Measurements from ENCODE around the gene ACP1. TPM values are rescaled to one million over a fixed set of nuclear protein-coding genes. Genes with fewer than 3 reads are reported as not detected.
"Not testable (repeated sequence)": the region's sequence is repeated elsewhere in the genome, so short reads cannot be mapped to it uniquely, and the experiment has no call there.

Gene ACP1
- polyA plus RNA-seq, 1 donor, result 90.7 TPM

DNA sequence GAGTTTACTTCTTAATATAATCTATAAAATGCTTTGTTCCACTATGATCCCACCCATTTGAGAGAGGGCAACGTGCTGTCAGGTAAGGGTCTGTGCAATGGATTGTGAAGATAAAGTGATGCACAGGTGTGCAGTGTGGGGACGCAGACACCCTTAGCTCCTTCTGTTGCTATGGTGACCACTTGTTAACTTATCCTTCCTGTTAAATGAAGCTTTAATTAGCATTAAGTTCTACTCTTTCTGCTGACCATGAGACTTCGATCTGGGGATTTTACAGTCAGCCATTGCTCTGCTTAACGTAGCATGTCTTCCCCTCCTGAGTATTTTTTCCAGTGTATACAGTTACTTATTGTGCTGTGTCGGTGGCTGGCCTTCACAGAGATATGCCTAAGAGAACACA lies 46.2 kb downstream of the ACP1 start:
- no peak for DNase-seq (ENCODE audit: low read depth)

DNA sequence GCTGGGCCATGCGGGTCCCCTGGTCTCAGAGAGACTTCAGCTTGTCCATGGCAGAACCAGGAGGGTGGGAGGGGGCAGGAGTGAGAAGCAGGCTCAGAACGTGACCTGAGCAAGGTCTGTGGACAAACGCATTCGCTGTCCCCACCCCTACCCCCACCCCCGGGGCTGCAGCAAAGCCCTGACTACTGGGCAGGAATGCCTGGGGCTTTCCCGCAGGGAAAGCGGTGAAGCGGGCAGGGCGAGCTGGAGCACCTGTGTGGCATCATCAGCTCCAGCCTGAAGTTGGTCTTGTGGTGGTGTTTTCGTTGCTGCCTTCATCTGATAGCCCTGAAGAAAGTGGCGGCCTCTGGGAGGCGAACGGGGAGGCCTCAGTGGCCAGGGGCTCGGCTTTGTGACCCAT lies 49.2 kb downstream of the ACP1 start:
- no peak for DNase-seq (ENCODE audit: low read depth)

DNA sequence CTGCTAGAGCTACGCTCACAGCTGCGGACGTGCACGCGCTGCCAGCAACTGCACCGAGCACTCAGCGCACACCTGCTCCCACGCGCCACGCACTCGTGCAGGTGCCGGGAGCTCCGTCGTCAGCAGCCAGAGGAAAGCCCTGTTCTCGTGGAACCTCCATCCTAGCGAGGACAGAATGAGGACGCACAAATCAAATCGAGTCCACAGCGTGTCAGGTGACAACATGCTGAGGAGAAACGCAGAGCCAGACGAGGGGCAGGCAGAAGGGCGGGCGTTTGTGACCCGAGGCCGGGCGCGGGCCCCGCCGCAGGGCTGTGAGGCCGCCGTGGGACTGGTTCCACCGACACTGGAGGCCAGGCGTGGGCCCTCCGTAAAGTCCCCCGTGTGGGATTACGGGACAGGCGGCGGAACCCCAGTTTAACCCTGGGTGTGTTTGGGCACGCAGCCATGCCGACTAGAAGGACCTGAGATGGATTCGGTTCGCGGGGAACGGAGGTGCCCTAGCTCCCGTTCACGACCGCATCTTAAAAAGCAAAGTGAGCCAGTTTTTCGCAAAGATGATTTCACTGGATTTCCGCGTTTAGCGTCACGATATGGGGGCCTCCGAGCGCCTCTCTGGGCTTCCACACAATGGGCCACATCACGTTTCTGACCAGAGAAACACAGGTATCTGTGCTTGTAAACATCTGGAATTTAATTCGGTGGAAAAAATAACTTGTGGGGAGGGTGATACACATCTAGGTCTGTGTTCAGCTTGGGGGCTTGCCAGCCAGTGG lies 50.0 kb downstream of the ACP1 start:
- no peak for DNase-seq (ENCODE audit: low read depth)

DNA sequence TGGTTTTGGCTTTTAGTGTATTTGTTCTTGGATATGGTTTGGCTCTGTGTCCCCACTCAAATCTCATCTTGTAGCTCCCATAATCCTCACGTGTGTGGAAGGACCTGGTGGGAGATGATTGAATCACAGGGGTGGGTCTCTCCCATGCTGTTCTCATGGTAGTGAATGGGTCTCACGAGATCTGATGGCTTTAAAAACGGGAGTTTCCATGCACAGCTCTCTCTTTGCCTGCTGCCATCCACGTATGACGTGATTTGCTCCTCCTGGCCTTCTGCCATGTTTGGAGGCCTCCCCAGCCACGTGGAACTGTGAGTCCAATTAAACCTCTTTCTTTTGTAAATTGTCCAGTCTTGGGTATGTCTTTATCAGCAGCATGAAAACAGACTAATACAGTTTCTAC lies 51.2 kb downstream of the ACP1 start:
- DNase-seq (ENCODE audit: low read depth), result not testable (repeated sequence)

DNA sequence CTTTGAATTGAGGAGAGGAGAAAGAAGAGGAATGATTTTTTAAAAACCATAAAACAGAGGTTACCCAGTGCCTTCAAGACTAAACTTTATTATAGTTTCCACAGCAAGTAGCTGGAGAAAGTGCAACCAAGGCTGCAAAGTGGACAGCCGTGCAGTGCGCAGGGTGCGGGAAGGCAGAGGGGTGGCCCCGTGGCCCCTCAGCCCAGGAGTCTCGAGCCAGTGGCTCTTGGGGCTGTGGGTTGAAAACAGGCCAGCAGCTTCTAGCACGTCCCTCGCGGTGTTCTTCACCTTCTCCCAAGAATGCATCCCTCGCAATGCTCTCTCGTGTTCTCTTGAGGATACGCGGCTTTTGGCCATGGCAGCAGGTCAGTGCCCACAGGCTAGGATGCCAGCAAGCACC lies 51.6 kb downstream of the ACP1 start:
- DNase-seq (ENCODE audit: low read depth), result no peak

DNA sequence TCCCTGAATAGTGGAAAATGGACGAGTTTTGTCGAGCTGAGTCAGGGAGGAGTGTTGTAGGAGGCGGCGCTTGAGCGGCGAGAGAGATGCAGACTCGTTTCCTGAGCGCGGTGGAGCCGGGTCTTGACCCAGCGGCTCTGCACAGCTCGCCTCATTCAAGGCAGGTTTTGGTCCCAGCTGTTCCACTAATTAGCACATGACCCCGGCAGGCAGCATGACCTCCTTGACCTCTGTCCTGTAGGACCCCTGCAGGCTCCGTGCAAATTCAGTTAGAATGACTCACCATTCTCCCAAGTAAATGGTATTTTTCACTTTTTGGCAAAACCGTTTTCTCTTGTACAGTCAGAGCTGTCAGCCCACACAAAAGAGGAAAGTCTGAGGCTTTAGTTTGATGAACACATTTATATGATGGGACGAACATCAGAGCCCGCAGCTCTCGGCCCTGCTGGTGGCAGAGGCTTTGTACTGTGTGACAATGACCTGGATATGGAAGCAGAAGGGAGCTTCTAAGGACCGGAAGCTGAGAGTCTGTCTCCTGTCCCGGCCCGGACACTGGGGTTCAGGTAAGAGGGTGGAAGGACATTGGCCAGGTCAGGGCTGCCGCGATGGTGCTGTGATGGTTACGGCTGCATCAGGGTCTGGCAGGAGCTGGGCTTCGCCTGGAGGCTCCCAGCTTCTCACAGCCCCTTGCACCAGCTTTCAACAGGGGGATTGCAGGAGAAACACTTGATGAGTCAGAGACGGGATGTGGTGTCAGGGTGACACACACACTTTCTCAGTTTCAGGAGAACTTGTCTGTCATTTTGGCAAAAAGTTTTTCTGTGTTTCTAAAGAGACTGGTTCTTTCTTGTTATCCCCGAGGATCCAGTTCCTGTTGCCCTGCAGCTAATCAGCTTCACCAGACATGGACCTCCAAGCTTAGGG lies 53.0 kb downstream of the ACP1 start:
- no peak for DNase-seq (ENCODE audit: low read depth)

DNA sequence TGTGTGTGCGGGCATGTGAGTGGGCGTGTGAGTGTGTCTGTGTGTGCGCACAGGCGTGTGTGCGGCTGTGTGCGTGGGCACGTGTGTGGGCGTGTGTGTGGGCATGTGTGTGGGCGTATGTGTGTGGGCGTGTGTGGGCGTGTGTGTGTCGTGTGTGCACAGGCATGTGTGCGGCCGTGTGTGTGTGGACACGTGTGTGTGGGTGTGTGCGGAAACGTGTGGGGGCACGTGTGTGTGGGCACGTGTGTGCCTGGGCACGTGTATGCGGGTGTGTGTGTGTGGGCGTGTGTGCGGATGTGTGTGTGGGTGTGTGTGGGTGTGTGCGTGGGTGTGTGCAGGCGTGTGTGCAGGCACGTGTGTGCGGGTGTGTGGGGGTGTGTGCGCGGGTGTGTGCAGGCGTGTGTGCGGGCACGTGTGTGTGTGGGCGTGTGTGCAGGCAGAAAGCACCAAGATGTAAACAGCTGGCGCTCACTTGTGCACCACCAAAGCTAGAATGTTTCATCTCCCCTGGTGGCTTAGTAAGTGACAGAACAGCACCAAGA lies 54.4 kb downstream of the ACP1 start:
- no peak for DNase-seq (ENCODE audit: low read depth)

DNA sequence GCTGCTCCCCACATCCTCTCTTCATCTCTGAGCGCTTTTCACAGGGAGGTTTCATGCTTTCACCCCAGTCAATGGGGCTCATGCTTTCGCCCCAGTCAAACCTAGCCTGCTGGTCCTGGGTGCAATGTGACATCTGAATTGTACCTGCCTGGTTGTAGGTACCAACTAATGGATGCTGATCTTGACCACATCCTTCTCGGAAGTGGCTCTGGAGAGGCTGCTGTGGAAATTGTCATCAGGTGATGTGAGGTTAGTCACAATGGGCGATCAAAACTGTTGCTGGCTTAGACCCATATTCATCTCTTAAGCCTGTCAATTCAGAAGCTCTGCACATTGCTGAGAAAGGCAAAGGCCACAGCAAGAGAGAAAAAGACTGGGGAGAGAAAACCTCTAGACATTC lies 55.8 kb downstream of the ACP1 start:
- DNase-seq (ENCODE audit: low read depth), result no peak

DNA sequence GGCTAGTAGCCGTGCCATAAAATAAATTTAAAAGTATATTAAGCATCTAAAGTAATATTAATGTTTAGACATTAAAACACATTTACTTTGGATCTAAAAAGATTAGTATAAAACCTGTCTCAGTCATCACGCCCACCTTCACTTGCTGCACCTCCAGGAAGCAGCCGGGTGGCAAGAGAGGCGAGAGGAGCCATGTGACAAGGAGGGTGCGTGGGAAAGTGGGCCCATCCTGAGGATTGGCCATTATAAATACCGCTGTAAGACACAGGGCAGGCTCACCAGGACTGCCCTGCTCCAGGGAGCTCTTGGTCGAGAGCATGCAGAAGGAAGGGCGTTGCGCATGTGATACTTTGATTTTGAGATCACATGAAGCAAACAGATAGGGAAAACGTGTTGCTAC lies 57.6 kb downstream of the ACP1 start:
- DNase-seq (ENCODE audit: low read depth), result no peak

DNA sequence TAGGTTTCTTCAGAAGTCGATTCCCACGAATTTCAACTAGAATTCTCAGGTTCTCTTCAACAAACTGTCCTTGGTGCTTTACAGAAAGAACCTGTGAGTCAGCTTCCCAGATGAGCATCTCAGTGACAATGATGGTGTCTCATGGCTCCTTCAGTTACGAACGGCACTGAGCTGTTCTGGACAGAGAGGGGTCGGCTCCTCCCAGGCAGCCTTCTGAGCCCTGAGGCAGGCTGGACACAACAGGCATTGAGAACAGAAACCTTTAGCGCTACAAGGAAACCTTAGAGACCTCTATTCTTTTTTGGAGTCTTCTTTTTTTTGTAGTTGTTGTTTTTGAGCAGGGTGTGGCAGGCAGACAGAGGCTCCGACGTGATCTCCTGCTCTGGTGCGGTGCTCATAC lies 58.3 kb downstream of the ACP1 start:
- DNase-seq (ENCODE audit: low read depth), result no peak

Other genes starting within 250 kb of the ACP1 start
- gene FAM110C, start 218.4 kb upstream of the ACP1 start, polyA plus RNA-seq (ENCODE audit: insufficient read length), result 1.8 TPM
- 38.7 TPM for gene SH3YL1, start 915 bp upstream of the ACP1 start, polyA plus RNA-seq (ENCODE audit: insufficient read length)
- 1.5 TPM for gene ALKAL2, start 23.1 kb downstream of the ACP1 start, polyA plus RNA-seq (ENCODE audit: insufficient read length)

Measured in forelimb muscle (tissue), 1 donor.